Ishikawa (cell line): ENCODE results near the gene GRIA3.

Experiments
- CEBPB ChIP-seq: IDR thresholded peaks from 2 replicates; pipeline ENCODE4 v1.6.1; 2012
- CREB1 ChIP-seq: IDR thresholded peaks from 2 replicates; pipeline ENCODE4 v1.6.1; 2012; ENCODE audit warnings: low read depth
- EGR1 ChIP-seq: IDR thresholded peaks from 2 replicates; pipeline ENCODE4 v1.6.1; 2012
- EP300 ChIP-seq: IDR thresholded peaks from 2 replicates; pipeline ENCODE4 v1.6.1; 2012; ENCODE audit warnings: borderline replicate concordance
- FOXM1 ChIP-seq: IDR thresholded peaks from 2 replicates; pipeline ENCODE4 v1.6.1; 2012; ENCODE audit warnings: low read depth, borderline replicate concordance
- NFIC ChIP-seq: IDR thresholded peaks from 2 replicates; pipeline ENCODE4 v1.6.1; 2012
- RAD21 ChIP-seq: IDR thresholded peaks from 2 replicates; pipeline ENCODE4 v1.6.1; 2012; ENCODE audit warnings: low read depth
- REST ChIP-seq: IDR thresholded peaks from 2 replicates; pipeline ENCODE4 v1.6.1; 2012; ENCODE audit warnings: low read depth, mild to moderate bottlenecking
- TAF1 ChIP-seq: IDR thresholded peaks from 2 replicates; pipeline ENCODE4 v1.6.1; 2012; ENCODE audit warnings: low read depth, mild to moderate bottlenecking
- TCF12 ChIP-seq: IDR thresholded peaks from 2 replicates; pipeline ENCODE4 v1.6.1; 2012; ENCODE audit warnings: low read depth
- TEAD4 ChIP-seq: IDR thresholded peaks from 2 replicates; pipeline ENCODE4 v1.6.1; 2012
- YY1 ChIP-seq: IDR thresholded peaks from 2 replicates; pipeline ENCODE4 v1.6.1; 2012; ENCODE audit warnings: low read depth
- ZBTB7A ChIP-seq: IDR thresholded peaks from 2 replicates; pipeline ENCODE4 v1.6.1; 2012; ENCODE audit warnings: low read depth
- TF ChIP-seq, protein P1 (sequence below): IDR thresholded peaks from 2 replicates; pipeline ENCODE4 v1.6.1; 2012
- TF ChIP-seq, protein P2 (sequence below): IDR thresholded peaks from 2 replicates; pipeline ENCODE4 v1.6.1; 2012

The GRIA3 gene

GRCh38 chrX:123487669-123488068, 303.6 kb downstream of the GRIA3 start:
- TF ChIP-seq TAF1 (no peak), ZBTB7A (no peak), EP300 (no peak), TEAD4 (no peak), FOXM1 (no peak), TCF12 (no peak), CREB1 (no peak), NFIC (no peak), REST (no peak), YY1 (no peak), RAD21 (no peak), CEBPB (no peak), EGR1 (no peak)
- TF ChIP-seq, protein P1, sequence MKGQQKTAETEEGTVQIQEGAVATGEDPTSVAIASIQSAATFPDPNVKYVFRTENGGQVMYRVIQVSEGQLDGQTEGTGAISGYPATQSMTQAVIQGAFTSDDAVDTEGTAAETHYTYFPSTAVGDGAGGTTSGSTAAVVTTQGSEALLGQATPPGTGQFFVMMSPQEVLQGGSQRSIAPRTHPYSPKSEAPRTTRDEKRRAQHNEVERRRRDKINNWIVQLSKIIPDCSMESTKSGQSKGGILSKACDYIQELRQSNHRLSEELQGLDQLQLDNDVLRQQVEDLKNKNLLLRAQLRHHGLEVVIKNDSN: no peak
- TF ChIP-seq, protein P2, sequence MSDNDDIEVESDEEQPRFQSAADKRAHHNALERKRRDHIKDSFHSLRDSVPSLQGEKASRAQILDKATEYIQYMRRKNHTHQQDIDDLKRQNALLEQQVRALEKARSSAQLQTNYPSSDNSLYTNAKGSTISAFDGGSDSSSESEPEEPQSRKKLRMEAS: no peak

- no peak for TF ChIP-seq CREB1
- no peak for TF ChIP-seq CEBPB
Measured at GRCh38 chrX:123489011-123489410, 304.9 kb downstream of the GRIA3 start.

DNA sequence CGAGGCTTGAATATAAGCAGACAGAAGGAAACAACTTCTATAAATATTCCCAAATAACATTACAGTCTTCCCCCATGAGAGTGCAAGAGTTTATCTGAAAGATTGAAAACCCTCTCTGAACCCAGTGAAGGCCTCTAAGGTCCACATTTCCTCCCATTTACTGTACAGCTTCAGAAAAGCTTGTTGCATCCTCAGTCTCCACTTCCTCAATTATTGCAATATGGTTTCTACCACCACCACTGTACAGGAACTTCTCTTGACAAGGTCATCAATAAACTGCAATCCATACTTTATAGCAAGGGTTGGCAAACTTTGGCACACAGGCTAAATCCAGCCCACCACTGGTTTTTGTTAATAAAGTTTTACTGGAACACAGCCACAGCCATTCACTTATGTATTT, 309.8 kb downstream of the GRIA3 start:
- no peak for TF ChIP-seq FOXM1
- no peak for TF ChIP-seq REST
- TF ChIP-seq CREB1: no peak
- no peak for TF ChIP-seq TEAD4
- TF ChIP-seq RAD21: no peak
- TF ChIP-seq, protein P1: no peak
- no peak for TF ChIP-seq NFIC

- no peak for TF ChIP-seq ZBTB7A
- no peak for TF ChIP-seq YY1
Measured at GRCh38 chrX:123499787-123500186, 315.7 kb downstream of the GRIA3 start.

- no peak for TF ChIP-seq TCF12
- no peak for TF ChIP-seq TEAD4
- TF ChIP-seq RAD21: no peak
- TF ChIP-seq FOXM1: no peak
- no peak for TF ChIP-seq EP300
- TF ChIP-seq NFIC: no peak
- TF ChIP-seq, protein P1: no peak
- no peak for TF ChIP-seq TAF1
- TF ChIP-seq YY1: no peak
- TF ChIP-seq ZBTB7A: no peak
- TF ChIP-seq REST: no peak
- no peak for TF ChIP-seq CREB1
- TF ChIP-seq EGR1: no peak
- TF ChIP-seq, protein P2: no peak
- no peak for TF ChIP-seq CEBPB
Measured at GRCh38 chrX:123504047-123504446, 320.0 kb downstream of the GRIA3 start.
